Measurements from ENCODE around the gene MEP1A.
"Not testable (repeated sequence)": the region's sequence is repeated elsewhere in the genome, so short reads cannot be mapped to it uniquely, and the experiment has no call there.

The MEP1A gene, protein sequence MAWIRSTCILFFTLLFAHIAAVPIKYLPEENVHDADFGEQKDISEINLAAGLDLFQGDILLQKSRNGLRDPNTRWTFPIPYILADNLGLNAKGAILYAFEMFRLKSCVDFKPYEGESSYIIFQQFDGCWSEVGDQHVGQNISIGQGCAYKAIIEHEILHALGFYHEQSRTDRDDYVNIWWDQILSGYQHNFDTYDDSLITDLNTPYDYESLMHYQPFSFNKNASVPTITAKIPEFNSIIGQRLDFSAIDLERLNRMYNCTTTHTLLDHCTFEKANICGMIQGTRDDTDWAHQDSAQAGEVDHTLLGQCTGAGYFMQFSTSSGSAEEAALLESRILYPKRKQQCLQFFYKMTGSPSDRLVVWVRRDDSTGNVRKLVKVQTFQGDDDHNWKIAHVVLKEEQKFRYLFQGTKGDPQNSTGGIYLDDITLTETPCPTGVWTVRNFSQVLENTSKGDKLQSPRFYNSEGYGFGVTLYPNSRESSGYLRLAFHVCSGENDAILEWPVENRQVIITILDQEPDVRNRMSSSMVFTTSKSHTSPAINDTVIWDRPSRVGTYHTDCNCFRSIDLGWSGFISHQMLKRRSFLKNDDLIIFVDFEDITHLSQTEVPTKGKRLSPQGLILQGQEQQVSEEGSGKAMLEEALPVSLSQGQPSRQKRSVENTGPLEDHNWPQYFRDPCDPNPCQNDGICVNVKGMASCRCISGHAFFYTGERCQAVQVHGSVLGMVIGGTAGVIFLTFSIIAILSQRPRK

GRCh38 chr6:46793138-46793537 lies at the start of gene MEP1A:
MEP1A (plus strand) TSS chr6:46793389; CDS start chr6:46793399, 10 bp downstream.
- DNase-seq: no peak

DNA sequence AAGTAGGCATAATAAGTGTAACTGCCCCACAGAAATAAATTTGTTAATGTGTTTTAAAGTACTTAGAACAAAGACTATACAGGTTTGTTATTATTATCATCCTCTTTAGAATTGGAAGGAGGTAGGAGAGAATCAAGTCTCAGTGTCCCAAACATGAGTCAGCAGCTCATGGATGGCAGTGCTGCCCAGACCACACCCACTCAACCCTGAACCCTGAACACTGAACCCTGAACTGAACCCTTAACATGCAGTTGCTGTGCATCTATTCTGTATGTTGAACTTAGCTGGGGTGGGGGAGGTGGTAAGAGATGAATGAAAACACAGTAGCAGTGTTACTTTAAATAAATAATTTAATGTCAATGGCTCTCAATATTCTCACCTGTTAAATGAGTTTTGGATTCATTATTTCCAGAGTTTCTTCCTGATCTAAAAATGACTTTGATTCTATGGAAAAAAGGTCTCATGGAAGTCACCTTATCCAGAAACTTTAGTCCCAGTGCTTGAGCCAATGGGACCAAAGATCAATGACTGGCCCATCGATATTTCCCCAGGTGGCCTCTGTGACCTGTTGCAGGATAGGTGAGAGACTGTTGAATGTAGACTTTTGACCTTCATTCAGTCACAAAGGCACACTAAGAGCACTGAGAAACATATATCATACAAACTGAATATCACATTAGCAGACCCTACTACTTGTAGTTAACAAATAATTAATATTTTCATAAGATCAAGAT lies 49.6 kb upstream of the MEP1A start:
- no peak for DNase-seq

GRCh38 chr6:46744159-46744725 lies 48.9 kb upstream of the MEP1A start:
- not testable (repeated sequence) for DNase-seq

DNA sequence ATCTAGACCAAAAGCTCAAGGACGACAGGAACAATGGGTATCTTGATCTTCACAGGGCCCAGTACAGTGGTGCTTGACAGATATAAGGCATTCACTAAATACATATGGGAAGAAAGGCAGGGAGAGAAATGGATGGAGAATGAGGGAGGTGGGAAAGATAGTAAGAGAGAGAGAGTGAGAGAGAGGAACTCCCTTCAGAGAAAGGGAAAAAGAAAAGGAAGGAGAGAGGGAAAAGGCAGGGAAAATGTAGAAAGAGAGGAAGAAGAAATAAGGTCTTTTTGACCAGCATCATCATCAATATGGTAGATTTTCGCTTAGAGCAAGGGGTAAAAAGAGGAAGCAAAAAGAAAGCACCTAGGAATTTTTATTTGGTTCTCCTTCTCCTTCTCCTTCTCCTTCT lies 47.2 kb upstream of the MEP1A start:
- no peak for DNase-seq

- DNase-seq: no peak
Observed at GRCh38 chr6:46746696-46747095, 46.5 kb upstream of the MEP1A start, which contains the start of gene ANKRD66. ANKRD66 (plus strand) TSS chr6:46746933; CDS start chr6:46751949, 5,016 bp downstream.

DNA sequence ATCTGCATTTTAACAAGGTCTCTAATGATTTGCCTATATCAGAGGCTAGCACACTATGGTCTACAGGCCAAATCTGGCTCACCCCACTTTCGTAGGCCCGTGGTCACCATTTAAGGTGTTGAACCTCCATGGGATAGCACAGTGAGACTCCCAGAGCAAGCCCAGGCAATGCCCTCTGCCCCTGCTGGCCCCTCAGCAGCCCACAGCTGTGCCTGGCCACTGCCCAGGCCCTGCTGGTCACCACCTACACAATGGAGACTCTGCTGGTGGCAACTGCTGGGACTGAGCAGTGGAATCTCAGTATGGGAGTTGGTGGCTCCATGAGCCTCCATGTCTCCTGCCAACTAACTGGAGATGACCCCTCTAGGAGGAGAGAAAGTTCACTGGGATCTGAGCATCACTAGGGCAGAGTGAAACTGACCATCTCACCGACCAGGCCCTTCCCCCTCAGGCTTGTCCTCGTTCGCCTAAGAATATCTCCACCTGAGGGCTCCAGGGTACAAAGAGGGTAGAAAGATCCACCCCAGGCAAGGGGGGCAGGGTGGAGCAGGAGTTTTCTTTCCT lies 44.2 kb upstream of the MEP1A start:
- DNase-seq: no peak

DNA sequence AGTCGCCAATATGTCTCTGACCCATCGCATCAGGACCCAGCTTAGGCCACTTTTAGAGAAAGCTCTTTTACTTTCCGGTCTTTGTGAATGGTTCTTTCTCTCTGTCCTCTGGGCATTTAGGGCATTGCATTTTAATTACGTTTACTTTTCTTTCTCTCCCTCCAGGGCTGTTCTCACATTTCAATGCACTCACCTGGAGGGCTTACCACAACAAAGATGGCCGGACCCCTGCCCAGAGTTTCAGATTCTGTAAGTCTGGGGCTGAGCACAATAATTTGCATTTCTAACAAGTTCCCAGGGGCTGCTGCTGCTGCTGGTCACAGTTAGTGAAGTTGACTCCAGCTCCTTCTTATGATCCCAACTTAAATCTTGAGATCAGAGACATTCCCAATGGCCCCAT lies 43.5 kb upstream of the MEP1A start:
- DNase-seq: no peak

DNA sequence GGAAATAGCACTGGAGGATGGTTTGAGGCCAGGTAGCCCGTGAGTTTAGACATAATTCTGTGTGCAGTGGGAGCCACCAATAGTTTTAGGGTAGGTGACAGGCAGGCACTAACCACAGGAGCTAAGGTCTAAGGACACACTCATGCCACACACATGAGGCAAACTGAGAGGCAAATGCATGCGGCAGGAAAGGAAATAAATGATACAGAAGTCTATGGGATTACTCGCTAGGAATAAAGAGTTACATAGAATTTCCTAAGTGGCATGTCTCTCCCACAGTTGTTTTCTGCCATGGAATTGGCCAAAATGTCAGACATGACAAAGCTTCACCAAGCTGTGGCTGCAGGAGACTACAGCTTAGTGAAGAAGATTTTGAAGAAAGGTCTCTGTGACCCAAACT lies 41.5 kb upstream of the MEP1A start:
- DNase-seq: no peak

DNA sequence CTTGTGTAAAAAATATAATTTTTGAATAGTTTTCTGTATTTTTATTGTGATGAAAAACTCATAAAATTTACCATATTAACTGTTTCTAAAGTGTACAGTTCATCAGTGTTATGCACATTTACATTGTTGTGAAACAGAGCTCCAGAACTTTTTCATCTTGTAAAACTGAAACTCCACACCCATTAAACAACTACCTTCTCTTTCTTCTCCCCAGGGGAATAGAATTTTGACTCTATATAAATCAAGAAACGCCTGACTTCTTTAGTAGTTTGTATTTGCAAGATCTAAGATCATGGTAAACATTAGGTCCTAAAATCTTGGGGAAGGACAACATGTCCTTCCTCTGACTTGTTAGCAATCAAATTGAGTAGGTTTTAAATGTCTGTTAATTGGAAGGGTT lies 37.3 kb upstream of the MEP1A start:
- no peak for DNase-seq

DNA sequence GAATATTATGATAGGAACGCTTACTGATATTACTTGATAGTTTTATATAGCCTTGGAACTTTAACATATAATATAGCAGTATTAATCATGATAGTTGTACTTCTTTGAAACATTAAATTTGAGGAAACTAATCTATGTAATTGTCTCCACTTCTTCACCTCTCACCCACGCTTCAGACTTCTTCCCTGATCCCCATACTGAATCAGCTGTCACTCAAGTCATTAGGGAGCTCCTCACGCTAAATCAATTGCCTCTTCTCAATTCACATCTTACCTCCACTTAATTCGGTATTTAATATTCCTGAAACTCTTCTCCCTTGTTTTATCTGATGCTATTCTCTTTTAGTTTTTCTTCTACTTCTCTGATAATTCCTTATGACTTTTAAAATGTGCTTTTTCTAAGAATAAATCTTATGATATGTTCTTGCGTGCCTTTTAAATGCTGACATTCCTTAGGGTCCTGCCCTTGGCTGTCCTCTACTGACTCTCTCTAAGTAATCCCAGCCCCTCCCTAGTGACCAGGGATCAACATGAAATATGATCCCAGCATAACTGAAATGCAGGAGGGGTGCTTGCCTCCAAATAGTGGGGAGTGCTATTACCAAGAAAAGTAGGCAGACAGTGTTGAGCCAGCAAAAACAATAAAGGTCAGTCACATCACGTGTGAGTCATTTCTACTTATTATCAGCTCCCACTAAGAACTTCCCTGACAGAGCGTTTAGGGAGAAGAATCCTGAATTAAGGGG lies 36.5 kb upstream of the MEP1A start:
- DNase-seq: no peak

GRCh38 chr6:46757214-46757596 lies 36.0 kb upstream of the MEP1A start:
- no peak for DNase-seq

- no peak for DNase-seq
Observed at GRCh38 chr6:46758960-46759753, 34.0 kb upstream of the MEP1A start.

- DNase-seq: no peak
Observed at GRCh38 chr6:46760925-46761324, 32.3 kb upstream of the MEP1A start.

- no peak for DNase-seq
Observed at GRCh38 chr6:46763466-46763865, 29.7 kb upstream of the MEP1A start.

DNA sequence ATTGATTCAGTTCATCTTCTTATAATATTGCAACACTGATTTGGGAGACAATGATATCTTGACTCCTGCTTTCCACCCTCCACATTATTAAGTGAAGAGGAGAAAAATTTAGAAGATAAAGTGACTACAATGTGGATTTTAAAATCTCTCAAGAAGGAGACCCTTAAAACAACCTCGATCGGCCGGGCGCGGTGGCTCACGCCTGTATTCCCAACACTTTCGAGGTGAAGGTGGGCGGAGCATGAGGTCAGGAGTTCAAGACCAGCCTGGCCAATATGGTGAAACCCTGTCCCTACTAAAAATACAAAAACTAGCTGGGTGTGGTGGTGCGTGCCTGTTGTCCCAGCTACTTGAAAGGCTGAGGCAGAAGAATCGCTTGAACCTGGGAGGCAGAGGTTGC lies 28.9 kb upstream of the MEP1A start:
- not testable (repeated sequence) for DNase-seq

DNA sequence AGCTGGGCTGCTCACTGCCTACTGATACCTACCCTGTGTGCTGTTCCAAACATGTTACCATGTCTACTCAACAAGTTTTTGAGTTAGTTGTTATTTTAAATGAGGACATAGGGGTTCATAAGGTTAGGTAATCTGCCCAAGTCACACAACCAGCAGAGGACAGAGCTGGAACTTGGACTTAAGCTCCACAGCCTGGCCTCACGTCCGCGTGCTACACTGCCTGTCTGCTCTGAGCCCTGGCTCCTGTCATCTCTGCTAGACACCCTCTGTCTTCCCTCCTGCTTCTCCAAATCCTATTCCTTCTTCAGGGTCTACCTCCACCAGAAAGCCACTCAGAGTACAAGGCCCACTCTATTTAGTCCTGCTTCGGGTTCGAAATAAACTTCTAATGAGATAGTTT lies 28.2 kb upstream of the MEP1A start:
- DNase-seq: no peak

DNA sequence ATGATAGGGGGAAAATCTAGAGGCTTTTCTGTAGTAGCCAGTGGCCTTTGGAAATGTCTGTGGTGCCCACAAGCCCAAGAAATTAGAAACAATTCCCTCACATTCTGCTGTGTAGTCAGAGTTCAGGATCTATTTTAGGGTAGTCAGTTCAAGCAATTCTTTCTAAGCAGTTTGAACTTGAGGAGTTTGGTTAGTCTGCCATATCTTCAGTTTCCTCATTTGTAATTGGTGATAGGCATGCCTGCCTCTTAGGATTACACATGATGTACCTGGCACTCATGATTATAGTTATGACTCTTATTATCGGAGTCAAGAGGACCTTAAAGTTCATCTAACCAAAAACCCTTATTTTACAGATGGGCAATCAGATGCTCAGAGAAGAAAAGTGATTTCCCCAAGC lies 21.2 kb upstream of the MEP1A start:
- no peak for DNase-seq

- DNase-seq: no peak
Observed at GRCh38 chr6:46772762-46773161, 20.4 kb upstream of the MEP1A start.

DNA sequence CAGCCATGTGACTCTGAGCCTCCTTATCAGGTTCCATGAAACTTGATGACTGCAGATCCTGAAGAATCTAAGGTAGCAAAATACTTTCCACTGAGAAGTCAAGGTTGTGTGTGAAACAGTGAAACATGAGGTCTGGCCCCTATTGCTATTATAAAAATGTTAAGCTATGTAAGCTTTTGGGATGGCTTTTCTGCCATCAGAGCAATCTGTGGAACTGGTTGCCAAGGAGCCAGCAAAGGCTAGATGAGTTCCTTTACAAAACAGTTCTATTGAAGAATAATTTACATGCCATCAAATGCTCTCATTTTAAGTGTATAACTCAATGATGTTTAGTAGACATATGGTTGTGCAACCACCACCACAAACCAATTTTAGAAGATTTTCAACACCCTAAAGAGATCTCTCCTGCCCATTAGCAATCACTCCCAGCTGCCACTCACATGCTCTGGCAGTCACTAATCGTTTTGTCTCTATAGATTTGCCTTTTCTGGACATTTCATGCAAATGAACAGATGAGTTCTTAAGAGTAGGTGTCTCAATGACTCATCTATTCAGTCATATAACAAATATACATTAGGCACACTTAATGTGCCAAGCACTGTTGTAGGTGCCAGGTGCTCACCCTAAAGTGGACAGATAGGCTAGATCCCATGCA lies 19.9 kb upstream of the MEP1A start:
- DNase-seq: no peak

DNA sequence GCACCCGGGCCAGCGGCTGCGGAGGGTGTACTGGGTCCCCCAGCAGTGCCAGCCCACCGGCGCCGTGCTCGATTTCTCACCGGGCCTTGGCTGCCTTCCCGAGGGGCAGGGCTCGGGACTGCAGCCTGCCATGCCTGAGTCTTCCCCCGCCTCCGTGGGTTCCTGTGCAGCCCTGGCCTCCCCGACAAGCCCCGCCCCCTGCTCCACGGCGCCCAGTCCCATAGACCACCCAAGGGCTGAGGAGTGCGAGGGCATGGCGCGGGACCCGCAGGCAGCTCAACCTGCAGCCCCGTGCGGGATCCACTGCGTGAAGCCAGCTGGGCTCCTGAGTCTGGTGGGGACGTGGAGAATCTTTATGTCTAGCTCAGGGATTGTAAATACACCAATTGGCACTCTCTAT lies 18.5 kb upstream of the MEP1A start:
- not testable (repeated sequence) for DNase-seq

Measured in COR-L47 (cell line).